Measurements from ENCODE around the gene CDRT15L2.
"Not testable (repeated sequence)": the region's sequence is repeated elsewhere in the genome, so short reads cannot be mapped to it uniquely, and the experiment has no call there.

CDRT15L2 gene

DNA sequence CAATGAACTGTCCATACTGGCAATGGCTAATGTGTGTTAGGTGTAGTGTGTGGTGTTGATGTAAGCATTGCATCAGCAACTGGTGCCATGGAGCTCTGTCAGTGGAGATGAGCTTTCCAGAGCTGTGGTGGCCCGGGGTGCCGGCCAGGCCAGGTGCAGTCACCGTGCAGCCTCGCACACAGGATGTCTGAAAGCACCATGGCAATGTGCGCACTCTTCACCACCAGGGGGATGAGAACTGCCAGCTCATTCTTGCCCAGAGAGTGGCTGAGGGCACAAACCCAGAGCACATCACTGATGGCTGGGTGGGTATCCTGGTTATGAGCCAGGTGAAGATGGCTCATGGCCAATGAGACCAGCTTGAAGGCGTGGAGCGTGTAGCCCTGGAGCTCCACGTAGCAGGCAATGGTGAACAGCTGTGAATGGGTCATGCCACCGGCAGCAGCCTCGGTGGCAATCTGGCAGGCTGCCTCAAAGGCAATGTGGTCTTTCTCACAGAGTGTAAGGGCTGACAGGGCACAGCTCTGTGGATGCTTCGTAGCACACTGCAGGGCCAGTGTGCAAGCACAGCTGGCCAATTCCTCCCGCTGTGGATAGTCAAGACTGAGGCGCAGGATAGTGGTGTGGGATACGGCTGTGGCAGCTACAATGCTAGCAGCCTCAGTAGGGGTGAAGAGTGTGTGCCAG is 4.5 kb downstream of the CDRT15L2 start:
- DNase-seq, result not testable (repeated sequence)

DNA sequence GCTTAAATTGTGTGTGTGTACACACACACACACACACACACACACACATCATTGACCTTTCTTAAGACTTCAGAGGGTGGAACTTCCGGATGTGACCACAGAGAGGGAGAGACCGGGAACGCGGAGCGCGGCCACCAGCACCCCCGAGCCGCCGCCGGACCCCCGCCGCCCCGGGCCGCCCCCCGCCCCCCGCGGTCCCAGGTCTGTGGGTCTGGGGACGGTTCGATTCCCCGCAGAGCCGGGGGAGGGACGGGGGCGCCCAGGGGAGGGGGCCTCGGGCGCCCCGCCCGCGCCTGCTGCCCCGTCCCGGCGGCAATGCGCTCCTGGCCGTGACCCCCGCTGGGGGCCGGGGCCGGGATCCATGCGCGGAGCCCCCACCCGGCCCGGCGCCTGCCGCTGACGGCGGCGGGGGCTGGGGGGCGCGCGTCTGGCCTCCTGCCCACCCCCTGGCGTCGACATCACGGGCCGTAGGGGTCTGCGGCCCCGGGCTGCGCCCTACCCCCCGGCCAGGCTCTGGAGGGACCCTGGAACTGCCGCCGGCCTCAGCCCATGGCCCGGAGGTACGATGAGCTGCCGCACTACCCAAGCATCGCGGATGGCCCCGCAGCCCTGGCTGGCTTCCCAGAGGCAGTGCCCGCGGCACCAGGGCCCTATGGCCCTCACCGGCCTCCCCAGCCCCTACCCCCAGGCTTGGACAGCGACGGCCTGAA is 9.4 kb downstream of the CDRT15L2 start:
- DNase-seq, result not testable (repeated sequence)

DNA sequence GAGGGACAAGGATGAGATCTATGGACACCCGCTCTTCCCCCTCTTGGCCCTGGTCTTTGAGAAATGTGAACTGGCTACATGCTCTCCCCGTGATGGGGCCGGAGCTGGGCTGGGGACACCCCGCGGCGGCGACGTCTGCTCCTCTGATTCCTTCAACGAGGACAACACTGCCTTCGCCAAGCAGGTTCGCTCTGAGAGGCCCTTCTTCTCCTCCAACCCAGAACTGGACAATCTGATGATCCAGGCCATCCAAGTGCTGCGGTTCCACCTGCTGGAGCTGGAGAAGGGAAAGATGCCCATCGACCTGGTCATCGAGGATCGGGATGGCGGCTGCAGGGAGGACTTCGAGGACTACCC is 9.9 kb downstream of the CDRT15L2 start:
- not testable (repeated sequence) for DNase-seq

DNA sequence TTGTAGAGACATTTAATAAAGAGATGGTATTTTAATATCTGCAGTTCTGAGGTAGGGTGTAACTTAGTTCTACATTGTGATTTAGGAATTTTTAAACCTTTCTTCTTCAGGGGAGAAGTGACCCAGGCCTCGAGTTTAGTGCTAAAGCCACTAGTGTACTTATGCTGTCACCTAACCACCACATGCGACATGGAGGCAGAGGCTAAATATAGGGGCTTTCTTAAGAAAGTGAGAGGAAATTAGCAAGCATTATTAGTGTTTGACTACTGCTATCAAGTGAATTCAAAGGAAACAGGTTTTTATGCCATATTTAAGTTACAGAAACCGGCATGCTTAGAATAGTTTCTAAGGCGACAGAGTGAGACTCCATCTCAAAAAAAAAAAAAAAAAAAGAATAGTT is 11.5 kb downstream of the CDRT15L2 start:
- DNase-seq, result not testable (repeated sequence)

GRCh38 chr17:20605568-20605967 is 26.0 kb downstream of the CDRT15L2 start:
- not testable (repeated sequence) for DNase-seq

DNA sequence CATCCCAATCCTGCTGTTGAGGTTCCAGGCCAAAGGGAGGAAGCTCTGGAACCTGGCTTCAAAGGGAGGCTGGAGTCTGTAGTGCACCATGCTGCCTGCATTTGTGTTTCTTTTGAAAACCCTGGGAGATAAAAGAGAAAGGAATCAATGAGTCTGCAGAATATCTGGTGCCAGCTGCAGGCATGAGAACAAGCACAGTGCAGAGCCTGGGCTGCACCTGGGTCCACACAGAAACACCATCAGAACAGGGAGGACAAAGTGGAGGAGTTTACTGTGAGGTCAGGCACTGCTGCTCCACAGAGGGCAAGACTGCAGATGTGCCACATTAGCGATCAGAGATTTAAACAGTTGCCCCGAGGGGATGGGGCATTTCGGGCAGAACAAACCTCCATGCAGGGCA is 30.0 kb downstream of the CDRT15L2 start:
- DNase-seq, result not testable (repeated sequence)

DNA sequence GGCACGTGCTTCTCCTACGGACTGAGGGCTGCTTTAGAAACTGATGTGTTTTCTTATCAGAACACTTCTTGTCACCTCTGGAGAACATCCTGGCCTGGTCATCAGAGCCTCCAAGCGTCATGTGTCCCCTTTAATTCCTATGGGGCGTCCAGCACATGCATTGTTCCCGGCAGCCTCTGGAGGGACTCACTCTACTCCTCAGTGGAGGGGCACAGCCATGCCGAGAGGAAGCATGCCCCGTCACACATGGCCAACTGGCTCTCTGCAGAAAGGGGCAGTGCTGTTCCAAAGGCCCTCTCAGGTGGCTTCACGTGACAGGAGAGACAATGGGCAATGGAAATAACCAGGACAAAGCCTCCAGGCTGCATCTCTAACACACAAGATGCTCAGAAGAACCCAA is 31.8 kb downstream of the CDRT15L2 start:
- DNase-seq, result no peak

DNA sequence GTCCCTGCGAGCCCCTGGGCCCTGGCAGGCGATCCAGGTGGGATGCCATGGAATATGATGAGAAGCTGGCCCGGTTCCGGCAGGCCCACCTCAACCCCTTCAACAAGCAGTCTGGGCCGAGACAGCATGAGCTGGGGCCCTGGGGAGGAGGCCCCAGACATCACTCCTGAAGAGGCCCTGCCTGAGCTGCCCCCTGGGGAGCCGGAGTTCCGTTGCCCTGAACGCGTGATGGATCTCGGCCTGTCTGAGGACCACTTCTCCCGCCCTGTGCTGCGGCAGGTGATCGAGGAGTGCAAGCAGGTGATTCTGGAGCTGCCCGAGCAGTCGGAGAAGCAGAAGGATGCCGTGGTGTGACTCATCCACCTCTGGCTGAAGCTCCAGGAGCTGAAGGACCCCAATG is 33.1 kb downstream of the CDRT15L2 start:
- no peak for DNase-seq

GRCh38 chr17:20613248-20613647 is 33.7 kb downstream of the CDRT15L2 start:
- DNase-seq, result no peak

- DNase-seq, result no peak
Measured at GRCh38 chr17:20613905-20614304, 34.4 kb downstream of the CDRT15L2 start.

GRCh38 chr17:20615461-20615860 is 35.9 kb downstream of the CDRT15L2 start:
- DNase-seq, result not testable (repeated sequence)
